ENCODE data around the gene TLK2.
A peak's percentile ranks its signal among the peaks of the same experiment; 100 is the strongest.

Gene TLK2

DNA sequence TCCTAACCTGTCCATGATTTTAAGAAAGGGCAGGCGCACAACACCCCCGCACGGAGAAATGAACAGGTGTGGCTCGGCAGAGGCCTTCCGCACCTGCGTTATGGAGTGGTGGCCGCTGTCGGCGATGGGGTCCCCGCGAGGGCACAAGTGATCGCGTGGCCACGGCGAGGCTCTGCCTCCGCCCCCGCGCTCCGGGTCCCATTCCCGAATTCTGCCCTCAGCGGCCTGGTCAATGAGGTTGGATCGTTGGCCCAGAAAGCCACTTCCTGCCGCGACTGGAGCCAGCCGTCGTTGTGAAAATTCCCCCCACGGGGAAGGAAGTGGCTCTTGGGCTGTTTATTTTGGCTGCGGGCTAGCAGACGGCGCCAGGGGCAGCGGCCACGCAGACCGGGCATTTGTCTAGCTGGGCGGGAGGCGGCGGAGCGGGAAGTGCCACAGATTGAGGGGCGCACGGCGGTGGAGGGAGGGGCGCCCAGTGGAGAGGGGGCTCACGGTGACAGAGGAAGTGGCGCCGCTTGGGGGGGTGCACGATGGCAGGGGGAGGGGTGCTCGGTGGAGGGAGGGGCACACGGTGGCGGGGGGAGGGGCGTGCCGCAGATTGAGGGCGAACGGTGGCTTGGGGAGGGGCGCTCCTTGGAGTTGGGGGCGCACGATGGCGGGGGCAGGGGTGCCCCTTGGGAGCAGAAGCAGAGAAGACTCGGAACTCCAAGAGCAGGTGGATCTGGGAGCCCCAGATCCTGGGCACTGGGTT, 173.8 kb downstream of the TLK2 start:
- Histone ChIP-seq H3K36me3 (ENCODE audit: control insufficient read depth, insufficient read depth, low read length) (no peaks in the 10 kb centered on the region), H3K27me3 (replicated peaks; ENCODE audit: control insufficient read depth, insufficient read depth, low read length) (no peaks in the 10 kb centered on the region), H3K4me3 (replicated peaks; ENCODE audit: low read depth, low read length) (peak overlapping the region; percentile 61)
- TF ChIP-seq, protein P1, sequence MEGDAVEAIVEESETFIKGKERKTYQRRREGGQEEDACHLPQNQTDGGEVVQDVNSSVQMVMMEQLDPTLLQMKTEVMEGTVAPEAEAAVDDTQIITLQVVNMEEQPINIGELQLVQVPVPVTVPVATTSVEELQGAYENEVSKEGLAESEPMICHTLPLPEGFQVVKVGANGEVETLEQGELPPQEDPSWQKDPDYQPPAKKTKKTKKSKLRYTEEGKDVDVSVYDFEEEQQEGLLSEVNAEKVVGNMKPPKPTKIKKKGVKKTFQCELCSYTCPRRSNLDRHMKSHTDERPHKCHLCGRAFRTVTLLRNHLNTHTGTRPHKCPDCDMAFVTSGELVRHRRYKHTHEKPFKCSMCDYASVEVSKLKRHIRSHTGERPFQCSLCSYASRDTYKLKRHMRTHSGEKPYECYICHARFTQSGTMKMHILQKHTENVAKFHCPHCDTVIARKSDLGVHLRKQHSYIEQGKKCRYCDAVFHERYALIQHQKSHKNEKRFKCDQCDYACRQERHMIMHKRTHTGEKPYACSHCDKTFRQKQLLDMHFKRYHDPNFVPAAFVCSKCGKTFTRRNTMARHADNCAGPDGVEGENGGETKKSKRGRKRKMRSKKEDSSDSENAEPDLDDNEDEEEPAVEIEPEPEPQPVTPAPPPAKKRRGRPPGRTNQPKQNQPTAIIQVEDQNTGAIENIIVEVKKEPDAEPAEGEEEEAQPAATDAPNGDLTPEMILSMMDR (IDR thresholded peaks at IDR 0.05; ENCODE audit: insufficient read depth, low read length, poor library complexity, severe bottlenecking): no peak
- DNase-seq (ENCODE audit: extremely low read depth, insufficient read length): peak; percentile 61

GRCh38 chr17:62653002-62653825, 174.6 kb downstream of the TLK2 start:
- no peaks in the 10 kb centered on the region for H3K27me3 ChIP-seq (replicated peaks; ENCODE audit: control insufficient read depth, insufficient read depth, low read length)
- DNase-seq (ENCODE audit: extremely low read depth, insufficient read length): peak; percentile 78
- peak overlapping the region; percentile 61 for H3K4me3 ChIP-seq (replicated peaks; ENCODE audit: low read depth, low read length)
- no peaks in the 10 kb centered on the region for H3K36me3 ChIP-seq (ENCODE audit: control insufficient read depth, insufficient read depth, low read length)
- TF ChIP-seq, protein P1 (IDR thresholded peaks at IDR 0.05; ENCODE audit: insufficient read depth, low read length, poor library complexity, severe bottlenecking): no peak

DNA sequence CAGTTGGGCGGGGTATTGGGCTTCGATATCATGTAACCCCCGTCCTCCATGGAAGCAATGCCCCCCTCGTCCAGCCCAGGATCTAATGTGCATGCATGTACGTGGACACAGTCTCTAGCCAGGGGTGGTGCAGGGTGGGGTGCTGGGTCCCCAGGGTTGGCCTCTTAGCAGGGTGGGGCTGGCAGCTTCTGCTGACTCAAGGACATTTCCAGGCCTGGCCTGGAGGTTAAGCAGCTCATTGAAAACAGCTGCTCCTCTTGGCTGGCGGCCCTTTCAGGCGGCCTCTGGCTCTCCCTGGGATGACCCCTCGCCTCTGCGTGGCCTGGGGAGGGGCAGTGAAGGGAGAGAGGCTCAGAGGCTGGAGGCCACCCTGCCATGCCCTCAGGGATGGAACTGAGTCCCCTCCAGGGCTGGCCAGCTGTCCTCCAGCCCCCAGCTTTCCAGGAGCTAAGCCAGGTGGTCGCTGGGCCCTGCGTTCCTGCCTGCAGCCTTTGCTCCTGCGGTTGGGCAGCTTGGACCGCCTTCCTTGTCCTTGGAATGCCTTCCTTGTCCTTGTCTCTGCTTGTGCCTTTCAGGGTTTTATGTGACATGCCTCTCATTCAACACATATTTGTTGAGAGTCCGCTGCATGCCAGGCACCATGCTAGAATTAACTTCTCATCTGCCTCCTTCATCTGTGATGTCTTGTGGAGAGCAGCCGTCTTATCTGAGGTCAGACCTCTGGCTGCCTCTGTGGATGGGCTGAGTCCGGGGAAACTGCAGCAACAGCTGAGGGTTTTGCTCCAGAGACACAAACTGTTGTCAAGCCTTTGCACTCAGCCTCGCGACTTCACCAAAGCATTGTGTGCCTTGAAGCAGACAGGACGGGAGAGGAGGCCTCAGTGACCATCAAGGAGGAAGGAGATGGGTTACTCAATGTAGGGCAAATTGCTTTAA, 175.5 kb downstream of the TLK2 start:
- Histone ChIP-seq H3K4me3 (replicated peaks; ENCODE audit: low read depth, low read length) (no peak overlapping the region), H3K36me3 (ENCODE audit: control insufficient read depth, insufficient read depth, low read length) (no peaks in the 10 kb centered on the region), H3K27me3 (replicated peaks; ENCODE audit: control insufficient read depth, insufficient read depth, low read length) (no peaks in the 10 kb centered on the region)
- DNase-seq (ENCODE audit: extremely low read depth, insufficient read length): no peak
- TF ChIP-seq, protein P1 (IDR thresholded peaks at IDR 0.05; ENCODE audit: insufficient read depth, low read length, poor library complexity, severe bottlenecking): no peak

DNA sequence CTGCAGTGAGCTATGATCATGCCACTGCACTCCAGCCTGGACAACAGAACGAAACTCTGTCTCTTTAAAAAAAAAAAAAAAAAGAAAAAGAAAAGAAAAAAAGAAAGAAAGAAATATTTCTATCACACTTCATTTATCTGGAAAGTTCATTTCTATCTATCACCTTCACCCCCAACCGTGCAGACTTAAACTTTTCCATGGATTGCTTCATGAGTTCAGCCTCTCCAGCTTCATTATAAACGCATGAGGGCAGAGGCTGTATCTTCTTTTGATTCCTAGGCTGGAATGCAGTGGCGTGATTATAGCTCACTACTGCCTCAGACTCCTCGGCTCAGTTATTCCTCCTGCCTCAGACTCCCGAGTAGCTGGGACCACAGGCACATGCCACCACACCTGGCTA, 177.0 kb downstream of the TLK2 start:
- TF ChIP-seq, protein P1 (IDR thresholded peaks at IDR 0.05; ENCODE audit: insufficient read depth, low read length, poor library complexity, severe bottlenecking): no peak
- Histone ChIP-seq H3K36me3 (ENCODE audit: control insufficient read depth, insufficient read depth, low read length) (no peaks in the 10 kb centered on the region), H3K27me3 (replicated peaks; ENCODE audit: control insufficient read depth, insufficient read depth, low read length) (no peaks in the 10 kb centered on the region), H3K4me3 (replicated peaks; ENCODE audit: low read depth, low read length) (no peak overlapping the region)
- no peak for DNase-seq (ENCODE audit: extremely low read depth, insufficient read length)

DNA sequence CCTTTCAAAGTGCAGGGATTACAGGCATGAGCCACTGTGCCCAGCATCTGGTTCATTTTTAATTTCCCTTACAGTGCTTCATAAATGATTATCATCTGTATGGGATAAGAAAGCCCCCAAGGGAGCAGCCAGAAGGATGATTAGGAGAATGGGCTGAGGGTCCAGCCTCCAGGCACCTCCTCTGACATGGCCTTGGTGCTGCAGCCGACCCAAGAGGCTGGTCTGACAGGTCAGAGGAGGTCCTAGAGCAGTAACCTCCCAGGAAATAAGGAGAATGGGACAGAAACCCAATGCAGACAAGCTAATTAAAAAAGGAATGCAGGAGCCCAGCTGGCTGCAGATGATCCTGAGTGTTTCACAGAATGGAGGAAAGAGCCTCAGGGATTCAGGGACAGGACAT, 177.8 kb downstream of the TLK2 start:
- Histone ChIP-seq H3K4me3 (replicated peaks; ENCODE audit: low read depth, low read length) (no peak overlapping the region), H3K27me3 (replicated peaks; ENCODE audit: control insufficient read depth, insufficient read depth, low read length) (no peaks in the 10 kb centered on the region), H3K36me3 (ENCODE audit: control insufficient read depth, insufficient read depth, low read length) (no peaks in the 10 kb centered on the region)
- TF ChIP-seq, protein P1 (IDR thresholded peaks at IDR 0.05; ENCODE audit: insufficient read depth, low read length, poor library complexity, severe bottlenecking): no peak
- DNase-seq (ENCODE audit: extremely low read depth, insufficient read length): no peak
